ENCODE data around the gene SGCA.

- TF ChIP-seq ZNF768 (tag by site-specific recombination; IDR thresholded peaks at IDR 0.05) (no peak), CTCF (tag by site-specific recombination; IDR thresholded peaks at IDR 0.05) (no peak), YY1 (tag by site-specific recombination; IDR thresholded peaks at IDR 0.05) (no peak), ZNF529 (tag by site-specific recombination; IDR thresholded peaks at IDR 0.05; ENCODE audit: insufficient replicate concordance) (no peak), ZNF391 (tag by site-specific recombination; IDR thresholded peaks at IDR 0.05; ENCODE audit: borderline replicate concordance, low read depth) (no peak), ZNF324 (tag by site-specific recombination; IDR thresholded peaks at IDR 0.05) (no peak), ZNF423 (tag by site-specific recombination; IDR thresholded peaks at IDR 0.05) (no peak)
- TF ChIP-seq, protein P1, sequence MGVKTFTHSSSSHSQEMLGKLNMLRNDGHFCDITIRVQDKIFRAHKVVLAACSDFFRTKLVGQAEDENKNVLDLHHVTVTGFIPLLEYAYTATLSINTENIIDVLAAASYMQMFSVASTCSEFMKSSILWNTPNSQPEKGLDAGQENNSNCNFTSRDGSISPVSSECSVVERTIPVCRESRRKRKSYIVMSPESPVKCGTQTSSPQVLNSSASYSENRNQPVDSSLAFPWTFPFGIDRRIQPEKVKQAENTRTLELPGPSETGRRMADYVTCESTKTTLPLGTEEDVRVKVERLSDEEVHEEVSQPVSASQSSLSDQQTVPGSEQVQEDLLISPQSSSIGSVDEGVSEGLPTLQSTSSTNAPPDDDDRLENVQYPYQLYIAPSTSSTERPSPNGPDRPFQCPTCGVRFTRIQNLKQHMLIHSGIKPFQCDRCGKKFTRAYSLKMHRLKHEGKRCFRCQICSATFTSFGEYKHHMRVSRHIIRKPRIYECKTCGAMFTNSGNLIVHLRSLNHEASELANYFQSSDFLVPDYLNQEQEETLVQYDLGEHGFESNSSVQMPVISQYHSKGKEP (tag by site-specific recombination; IDR thresholded peaks at IDR 0.05), result no peak
- TF ChIP-seq, protein P2, sequence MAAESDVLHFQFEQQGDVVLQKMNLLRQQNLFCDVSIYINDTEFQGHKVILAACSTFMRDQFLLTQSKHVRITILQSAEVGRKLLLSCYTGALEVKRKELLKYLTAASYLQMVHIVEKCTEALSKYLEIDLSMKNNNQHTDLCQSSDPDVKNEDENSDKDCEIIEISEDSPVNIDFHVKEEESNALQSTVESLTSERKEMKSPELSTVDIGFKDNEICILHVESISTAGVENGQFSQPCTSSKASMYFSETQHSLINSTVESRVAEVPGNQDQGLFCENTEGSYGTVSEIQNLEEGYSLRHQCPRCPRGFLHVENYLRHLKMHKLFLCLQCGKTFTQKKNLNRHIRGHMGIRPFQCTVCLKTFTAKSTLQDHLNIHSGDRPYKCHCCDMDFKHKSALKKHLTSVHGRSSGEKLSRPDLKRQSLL (tag by site-specific recombination; IDR thresholded peaks at IDR 0.05), result no peak
These were observed 5.7 kb downstream of the SGCA start for GRCh38 chr17:50171371-50172071.
